ENCODE measurements around the gene DNAJC17. TPM values are rescaled to one million over a fixed set of nuclear protein-coding genes. Genes with fewer than 3 reads are reported as not detected.

The DNAJC17 gene, protein sequence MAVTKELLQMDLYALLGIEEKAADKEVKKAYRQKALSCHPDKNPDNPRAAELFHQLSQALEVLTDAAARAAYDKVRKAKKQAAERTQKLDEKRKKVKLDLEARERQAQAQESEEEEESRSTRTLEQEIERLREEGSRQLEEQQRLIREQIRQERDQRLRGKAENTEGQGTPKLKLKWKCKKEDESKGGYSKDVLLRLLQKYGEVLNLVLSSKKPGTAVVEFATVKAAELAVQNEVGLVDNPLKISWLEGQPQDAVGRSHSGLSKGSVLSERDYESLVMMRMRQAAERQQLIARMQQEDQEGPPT
- total RNA-seq (17.9 TPM), polyA plus RNA-seq (45.6 TPM)

DNA sequence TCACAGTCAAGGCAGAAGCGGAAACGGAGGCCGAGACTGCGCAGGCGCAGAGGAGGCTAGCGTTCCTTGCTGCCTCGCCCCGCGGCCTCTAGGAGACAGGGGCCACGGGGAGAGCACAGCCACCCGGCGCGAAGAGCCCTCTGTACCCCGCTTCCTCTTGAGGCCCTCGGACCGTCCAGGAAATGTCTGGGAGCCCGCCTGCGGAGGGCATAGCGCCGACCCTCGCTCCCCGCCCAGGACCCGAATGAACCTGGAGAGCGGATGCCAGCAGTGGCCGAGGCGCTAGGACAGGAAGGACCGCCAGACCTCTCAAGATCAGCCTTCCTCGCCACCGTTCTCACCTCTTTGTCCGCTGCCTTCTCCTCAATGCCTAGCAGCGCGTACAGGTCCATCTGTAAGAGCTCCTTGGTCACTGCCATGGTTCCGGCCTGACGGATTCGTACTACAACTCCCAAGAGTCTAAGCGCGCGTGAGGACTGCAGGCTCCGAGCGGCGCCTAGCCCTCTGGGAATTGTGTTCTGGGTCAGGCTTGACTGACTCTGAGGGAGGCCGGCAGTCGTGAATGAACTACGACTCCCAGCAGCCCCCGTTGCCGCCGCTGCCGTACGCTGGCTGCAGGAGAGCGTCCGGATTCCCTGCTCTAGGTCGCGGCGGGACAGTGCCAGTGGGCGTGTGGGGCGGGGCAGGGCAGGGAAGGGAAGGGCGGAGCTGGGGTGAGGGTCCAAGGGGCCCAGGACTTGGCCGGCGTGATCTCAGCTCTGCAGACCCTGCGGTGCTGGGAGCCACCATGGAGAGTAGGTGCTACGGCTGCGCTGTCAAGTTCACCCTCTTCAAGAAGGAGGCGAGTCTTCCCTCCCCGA lies at the start of gene DNAJC17, which contains the start of gene ZFYVE19:
DNAJC17 (minus strand) TSS at position 446 of the 860 bp plus-strand sequence; CDS start at position 419, 27 bp downstream.
ZFYVE19 (plus strand) TSS at position 62 of the 860 bp plus-strand sequence; CDS start at position 563, 501 bp downstream.
- DNase-seq (ENCODE audit: extremely low spot score), result peak; percentile 93
- under 1% methylated on average over 64 of the region's 64 CpGs for WGBS

DNA sequence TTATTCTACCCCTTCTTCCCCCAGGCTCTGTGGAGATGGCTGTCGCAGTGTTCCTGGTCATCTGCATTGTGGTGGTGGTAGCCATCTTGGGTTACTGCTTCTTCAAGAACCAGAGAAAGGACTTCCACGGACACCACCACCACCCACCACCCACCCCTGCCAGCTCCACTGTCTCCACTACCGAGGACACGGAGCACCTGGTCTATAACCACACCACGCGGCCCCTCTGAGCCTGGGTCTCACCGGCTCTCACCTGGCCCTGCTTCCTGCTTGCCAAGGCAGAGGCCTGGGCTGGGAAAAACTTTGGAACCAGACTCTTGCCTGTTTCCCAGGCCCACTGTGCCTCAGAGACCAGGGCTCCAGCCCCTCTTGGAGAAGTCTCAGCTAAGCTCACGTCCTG lies 49.5 kb upstream of the DNAJC17 start:
- WGBS, result 68% methylated on average over 8 of the region's 8 CpGs
- DNase-seq (ENCODE audit: extremely low spot score), result no peak
- H3K4me3 ChIP-seq (ENCODE audit: low read depth, low read length), result no peak overlapping the region
- no peaks in the 10 kb centered on the region for H3K36me3 ChIP-seq (ENCODE audit: insufficient read depth)
- no peaks in the 10 kb centered on the region for H3K4me1 ChIP-seq (ENCODE audit: insufficient read depth)
- H3K27ac ChIP-seq (ENCODE audit: low read depth), result no peak overlapping the region

More for the DNA sequence above, at the start of gene DNAJC17, which contains the start of gene ZFYVE19:
- peak within 1 kb of the TSS; percentile 82 for H3K27ac ChIP-seq (ENCODE audit: low read depth)
- H3K36me3 ChIP-seq (ENCODE audit: insufficient read depth), result no peaks in the 10 kb centered on the region
- H3K4me3 ChIP-seq (ENCODE audit: low read depth, low read length), result peak within 1 kb of the TSS; percentile 64
- H3K4me1 ChIP-seq (ENCODE audit: insufficient read depth), result no peaks in the 10 kb centered on the region

DNA sequence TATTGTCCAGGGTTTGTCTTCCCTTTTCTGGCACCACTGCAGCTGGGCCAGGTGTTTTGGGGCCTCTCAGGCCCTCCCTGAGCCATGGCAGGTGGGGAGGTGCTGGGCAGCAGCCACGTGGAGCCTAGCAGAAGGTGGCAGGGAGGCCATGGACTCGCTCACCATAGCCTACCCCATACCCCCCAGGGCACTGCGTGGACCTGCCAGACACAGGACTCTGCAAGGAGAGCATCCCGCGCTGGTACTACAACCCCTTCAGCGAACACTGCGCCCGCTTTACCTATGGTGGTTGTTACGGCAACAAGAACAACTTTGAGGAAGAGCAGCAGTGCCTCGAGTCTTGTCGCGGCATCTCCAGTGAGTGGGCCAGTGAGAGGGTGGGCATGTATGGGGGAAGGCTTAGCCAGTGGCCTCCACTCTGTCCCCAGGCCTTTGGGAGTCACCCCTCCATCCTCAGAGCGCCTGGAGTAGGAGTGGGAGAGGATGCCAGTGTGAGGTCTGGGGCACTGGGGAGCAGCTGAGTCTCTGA lies 48.5 kb upstream of the DNAJC17 start:
- Histone ChIP-seq H3K4me3 (ENCODE audit: low read depth, low read length) (no peak overlapping the region), H3K4me1 (ENCODE audit: insufficient read depth) (no peaks in the 10 kb centered on the region), H3K27ac (ENCODE audit: low read depth) (no peak overlapping the region), H3K36me3 (ENCODE audit: insufficient read depth) (no peaks in the 10 kb centered on the region)
- no peak for DNase-seq (ENCODE audit: extremely low spot score)
- 85% methylated on average over 13 of the region's 13 CpGs for WGBS

DNA sequence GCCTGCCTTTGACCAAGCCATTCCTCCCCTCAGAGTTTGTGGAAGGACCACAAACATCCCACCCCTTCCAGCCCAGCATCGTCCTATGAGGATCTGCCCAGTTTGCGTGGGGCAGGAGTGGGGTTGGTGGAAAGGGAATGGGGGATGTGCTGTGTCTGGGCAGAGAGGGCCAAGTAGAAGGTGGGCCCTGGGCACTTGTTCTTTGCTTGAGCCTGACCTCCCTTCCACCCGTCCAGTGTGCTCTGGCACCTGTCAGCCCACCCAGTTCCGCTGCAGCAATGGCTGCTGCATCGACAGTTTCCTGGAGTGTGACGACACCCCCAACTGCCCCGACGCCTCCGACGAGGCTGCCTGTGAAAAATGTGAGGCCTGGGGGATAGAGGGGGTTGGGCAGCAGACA lies 46.9 kb upstream of the DNAJC17 start:
- no peak overlapping the region for H3K4me3 ChIP-seq (ENCODE audit: low read depth, low read length)
- 58% methylated on average over 10 of the region's 10 CpGs for WGBS
- H3K4me1 ChIP-seq (ENCODE audit: insufficient read depth), result no peaks in the 10 kb centered on the region
- no peak for DNase-seq (ENCODE audit: extremely low spot score)
- H3K36me3 ChIP-seq (ENCODE audit: insufficient read depth), result no peaks in the 10 kb centered on the region
- no peak overlapping the region for H3K27ac ChIP-seq (ENCODE audit: low read depth)

DNA sequence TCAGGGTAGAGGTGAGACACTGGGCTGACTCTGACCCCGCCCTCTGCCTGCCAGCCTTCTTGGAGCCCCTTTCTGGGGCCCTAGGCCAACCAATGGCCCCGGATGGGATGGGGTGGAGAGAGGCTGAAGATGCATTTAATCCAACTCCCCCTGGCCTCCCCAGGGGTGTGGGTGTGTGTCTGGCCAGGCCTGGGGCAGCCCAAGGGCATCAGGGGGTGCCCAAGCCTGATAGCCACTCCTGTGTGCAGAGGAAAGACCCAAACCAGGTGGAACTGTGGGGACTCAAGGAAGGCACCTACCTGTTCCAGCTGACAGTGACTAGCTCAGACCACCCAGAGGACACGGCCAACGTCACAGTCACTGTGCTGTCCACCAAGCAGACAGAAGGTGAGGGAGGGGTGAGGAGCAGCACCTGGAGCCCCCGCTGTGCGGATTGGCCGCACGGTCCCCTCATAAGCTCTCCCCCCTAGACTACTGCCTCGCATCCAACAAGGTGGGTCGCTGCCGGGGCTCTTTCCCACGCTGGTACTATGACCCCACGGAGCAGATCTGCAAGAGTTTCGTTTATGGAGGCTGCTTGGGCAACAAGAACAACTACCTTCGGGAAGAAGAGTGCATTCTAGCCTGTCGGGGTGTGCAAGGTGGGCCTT lies 46.1 kb upstream of the DNAJC17 start:
- 92% methylated on average over 16 of the region's 16 CpGs for WGBS
- H3K36me3 ChIP-seq (ENCODE audit: insufficient read depth), result no peaks in the 10 kb centered on the region
- DNase-seq (ENCODE audit: extremely low spot score), result no peak
- no peaks in the 10 kb centered on the region for H3K4me1 ChIP-seq (ENCODE audit: insufficient read depth)
- no peak overlapping the region for H3K27ac ChIP-seq (ENCODE audit: low read depth)
- H3K4me3 ChIP-seq (ENCODE audit: low read depth, low read length), result no peak overlapping the region

DNA sequence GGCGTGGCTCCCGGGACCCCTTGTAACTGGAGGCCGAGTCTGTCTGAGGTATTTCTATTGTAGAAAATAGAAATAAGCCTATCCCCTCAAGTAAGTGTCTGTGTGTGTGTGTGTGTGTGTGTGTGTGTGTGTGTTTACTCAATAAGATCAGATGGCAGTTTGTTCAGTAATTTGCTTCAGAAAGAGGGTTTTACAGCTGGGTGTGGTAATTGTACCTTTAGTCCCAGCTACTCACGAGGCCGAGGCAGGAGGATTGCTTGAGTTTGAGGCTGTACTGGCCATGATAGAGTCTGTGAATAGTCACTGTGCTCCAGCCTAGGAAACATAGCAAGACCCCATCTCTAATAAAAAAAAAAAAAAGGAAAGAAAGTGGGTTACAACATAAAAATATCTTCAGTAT lies 45.3 kb upstream of the DNAJC17 start:
- H3K4me1 ChIP-seq (ENCODE audit: insufficient read depth), result no peaks in the 10 kb centered on the region
- 91% methylated on average over 5 of the region's 5 CpGs for WGBS
- no peaks in the 10 kb centered on the region for H3K36me3 ChIP-seq (ENCODE audit: insufficient read depth)
- no peak overlapping the region for H3K4me3 ChIP-seq (ENCODE audit: low read depth, low read length)
- no peak for DNase-seq (ENCODE audit: extremely low spot score)
- no peak overlapping the region for H3K27ac ChIP-seq (ENCODE audit: low read depth)

DNA sequence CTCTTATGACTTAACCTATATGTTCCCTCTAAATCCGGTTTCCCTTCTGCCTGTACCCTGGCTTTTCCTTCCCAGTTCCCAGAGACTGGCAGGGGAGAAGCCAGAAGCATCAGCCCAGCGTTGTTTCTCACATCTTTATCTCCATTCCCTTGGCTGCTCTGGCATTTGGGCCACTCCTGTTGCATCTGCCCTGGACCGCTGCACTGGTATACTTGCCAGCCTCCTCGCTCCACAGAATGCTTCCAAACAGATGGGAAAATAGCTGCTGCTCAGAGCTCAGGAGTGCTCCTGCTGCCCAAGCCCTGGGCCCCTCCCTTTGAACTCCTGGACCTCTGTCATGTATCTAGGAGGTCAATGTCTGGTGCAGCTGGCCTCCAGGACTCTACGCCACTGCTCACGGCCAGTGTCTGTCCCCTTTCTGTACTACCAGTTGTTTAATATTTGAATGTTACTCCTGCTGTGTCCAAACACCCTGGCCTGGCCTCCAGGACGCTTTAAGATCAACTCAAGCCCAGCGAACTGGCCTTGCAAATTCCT lies 43.4 kb upstream of the DNAJC17 start:
- no peak for DNase-seq (ENCODE audit: extremely low spot score)
- 85% methylated on average over 8 of the region's 8 CpGs for WGBS
- Histone ChIP-seq H3K27ac (ENCODE audit: low read depth) (no peak overlapping the region), H3K4me3 (ENCODE audit: low read depth, low read length) (no peak overlapping the region), H3K36me3 (ENCODE audit: insufficient read depth) (no peaks in the 10 kb centered on the region), H3K4me1 (ENCODE audit: insufficient read depth) (no peaks in the 10 kb centered on the region)

DNA sequence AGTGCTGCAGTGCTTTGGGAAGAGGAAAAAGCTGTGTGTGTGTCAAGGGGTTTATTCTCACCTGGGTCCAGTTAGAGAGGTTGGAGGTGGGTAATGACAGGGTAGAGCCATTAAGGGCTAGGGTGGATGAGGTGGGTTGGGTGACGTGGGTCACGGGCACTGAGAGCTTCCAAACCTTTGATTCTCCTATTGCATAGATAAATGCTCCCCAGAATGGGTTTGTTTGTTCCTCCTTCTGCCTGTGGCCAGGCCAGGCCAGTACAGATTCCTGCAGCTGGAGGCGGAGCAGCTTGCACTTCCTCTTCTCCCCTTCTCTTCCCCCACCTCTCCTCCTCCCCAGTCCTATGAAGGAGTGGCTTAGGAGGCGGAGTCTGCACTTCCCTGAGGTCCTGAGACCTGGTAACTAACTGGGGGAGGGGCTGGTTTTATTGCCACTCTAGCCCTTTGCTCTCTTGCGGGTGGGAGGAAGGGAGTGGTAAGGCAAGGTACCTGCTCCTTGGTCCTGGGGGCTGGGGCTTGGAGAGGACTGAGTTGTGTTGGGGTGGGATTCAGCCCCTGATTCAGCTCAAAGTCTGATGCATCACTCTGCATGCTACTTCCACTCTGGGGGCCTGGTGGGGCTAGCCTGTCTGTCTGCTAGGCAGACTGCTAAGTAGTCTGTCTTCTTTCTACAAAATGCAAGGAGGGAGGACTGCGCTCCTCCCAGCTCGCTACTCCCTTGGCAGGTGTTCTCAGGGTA lies 40.1 kb upstream of the DNAJC17 start:
- WGBS, result 75% methylated on average over 7 of the region's 7 CpGs
- H3K4me1 ChIP-seq (ENCODE audit: insufficient read depth), result no peaks in the 10 kb centered on the region

DNA sequence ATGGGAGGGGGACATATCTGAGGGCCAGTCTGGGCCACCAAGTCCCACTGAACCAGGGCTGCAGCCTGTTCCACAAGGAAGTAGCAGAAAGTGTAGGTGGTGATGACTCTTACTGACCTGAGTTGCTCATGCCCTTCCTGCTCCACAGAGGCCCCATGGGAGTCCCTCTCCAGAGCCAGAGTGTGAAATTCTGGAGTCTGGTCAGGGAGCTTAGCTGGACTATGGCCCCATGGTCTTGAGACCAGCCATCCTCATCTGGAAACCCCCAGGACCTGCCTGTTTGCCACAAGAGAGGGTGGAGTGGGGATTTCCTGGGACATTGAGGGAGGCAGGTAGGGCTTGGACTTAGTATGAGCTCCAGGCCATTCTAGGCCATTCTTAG lies 39.6 kb upstream of the DNAJC17 start:
- H3K4me3 ChIP-seq (ENCODE audit: low read depth, low read length), result no peak overlapping the region
- H3K27ac ChIP-seq (ENCODE audit: low read depth), result peak overlapping the region; percentile 60
- DNase-seq (ENCODE audit: extremely low spot score), result no peak
- H3K4me1 ChIP-seq (ENCODE audit: insufficient read depth), result no peaks in the 10 kb centered on the region
- H3K36me3 ChIP-seq (ENCODE audit: insufficient read depth), result no peaks in the 10 kb centered on the region

More for the DNA sequence above, 40.1 kb upstream of the DNAJC17 start:
- Histone ChIP-seq H3K4me3 (ENCODE audit: low read depth, low read length) (no peak overlapping the region), H3K27ac (ENCODE audit: low read depth) (peak overlapping the region; percentile 60), H3K36me3 (ENCODE audit: insufficient read depth) (no peaks in the 10 kb centered on the region)
- DNase-seq (ENCODE audit: extremely low spot score), result peak; percentile 73

DNA sequence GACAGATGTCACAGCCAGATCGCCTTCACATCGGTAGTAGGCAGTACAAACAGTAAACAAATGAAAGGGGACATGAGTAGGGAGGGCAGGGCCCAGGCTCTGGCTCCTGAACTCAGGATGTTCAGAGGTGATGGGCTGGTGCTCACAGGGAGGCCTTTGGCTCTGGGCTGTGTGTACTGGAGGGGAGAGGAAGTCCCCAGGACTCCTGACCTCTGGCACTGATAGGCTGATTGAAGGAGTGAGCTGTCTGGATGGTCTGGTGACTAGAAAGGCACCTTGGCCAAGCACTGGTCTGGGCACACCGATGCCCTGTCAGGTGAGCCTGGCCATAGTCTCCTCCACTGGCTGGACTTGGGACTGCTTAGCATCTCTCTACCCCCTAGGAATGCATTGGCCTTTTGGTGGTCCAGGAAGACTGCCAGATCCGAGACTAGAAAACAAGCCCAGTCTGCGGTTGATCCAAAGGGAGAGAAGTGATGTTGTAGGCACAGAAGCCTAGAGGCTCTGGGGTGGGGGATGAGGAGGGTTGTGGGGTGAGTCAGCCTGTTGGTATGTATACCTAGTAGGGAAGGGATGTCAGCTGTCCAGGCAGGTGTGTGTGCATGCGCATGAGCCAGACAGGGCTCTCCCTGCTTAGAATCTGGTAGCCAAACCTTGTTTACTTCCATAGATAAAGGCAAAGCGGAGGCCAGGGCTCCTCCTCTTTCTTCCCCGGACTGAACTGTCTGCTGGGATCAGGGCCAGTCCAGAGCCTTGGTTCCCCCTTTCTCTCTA lies 38.4 kb upstream of the DNAJC17 start:
- 71% methylated on average over 8 of the region's 8 CpGs for WGBS
- no peaks in the 10 kb centered on the region for H3K4me1 ChIP-seq (ENCODE audit: insufficient read depth)
- no peak overlapping the region for H3K4me3 ChIP-seq (ENCODE audit: low read depth, low read length)
- no peaks in the 10 kb centered on the region for H3K36me3 ChIP-seq (ENCODE audit: insufficient read depth)
- peak; percentile 55 for DNase-seq (ENCODE audit: extremely low spot score)
- H3K27ac ChIP-seq (ENCODE audit: low read depth), result peak overlapping the region; percentile 82

DNA sequence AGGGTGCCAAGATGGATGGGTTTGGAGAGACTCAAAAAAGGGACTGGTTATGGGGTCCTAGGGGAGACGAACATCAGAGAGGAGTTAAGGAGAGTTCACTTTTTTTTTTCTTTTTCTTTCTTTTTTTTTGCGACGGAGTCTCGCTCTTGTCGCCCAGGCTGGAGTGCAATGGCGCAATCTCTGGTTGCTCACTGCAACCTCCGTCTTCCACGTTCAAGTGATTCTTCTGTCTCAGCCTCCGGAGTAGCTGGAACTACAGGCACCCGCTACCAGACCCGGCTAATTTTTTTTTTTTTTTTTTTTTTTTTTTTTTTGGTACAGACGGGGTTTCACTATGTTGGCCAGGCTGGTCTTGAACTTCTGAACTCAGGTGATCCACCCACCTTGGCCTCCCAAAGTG lies 37.8 kb upstream of the DNAJC17 start:
- no peak for DNase-seq (ENCODE audit: extremely low spot score)
- WGBS, result 50% methylated on average over 12 of the region's 12 CpGs
- Histone ChIP-seq H3K36me3 (ENCODE audit: insufficient read depth) (no peaks in the 10 kb centered on the region), H3K4me3 (ENCODE audit: low read depth, low read length) (peak overlapping the region; percentile 54), H3K27ac (ENCODE audit: low read depth) (peak overlapping the region; percentile 82), H3K4me1 (ENCODE audit: insufficient read depth) (no peaks in the 10 kb centered on the region)

DNA sequence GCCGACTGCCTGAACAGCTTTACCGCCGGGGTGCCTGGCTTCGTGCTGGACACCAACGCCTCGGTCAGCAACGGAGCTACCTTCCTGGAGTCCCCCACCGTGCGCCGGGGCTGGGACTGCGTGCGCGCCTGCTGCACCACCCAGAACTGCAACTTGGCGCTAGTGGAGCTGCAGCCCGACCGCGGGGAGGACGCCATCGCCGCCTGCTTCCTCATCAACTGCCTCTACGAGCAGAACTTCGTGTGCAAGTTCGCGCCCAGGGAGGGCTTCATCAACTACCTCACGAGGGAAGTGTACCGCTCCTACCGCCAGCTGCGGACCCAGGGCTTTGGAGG lies 37.4 kb upstream of the DNAJC17 start:
- no peak for DNase-seq (ENCODE audit: extremely low spot score)
- Histone ChIP-seq H3K4me3 (ENCODE audit: low read depth, low read length) (peak overlapping the region; percentile 54), H3K36me3 (ENCODE audit: insufficient read depth) (no peaks in the 10 kb centered on the region), H3K4me1 (ENCODE audit: insufficient read depth) (no peaks in the 10 kb centered on the region), H3K27ac (ENCODE audit: low read depth) (peak overlapping the region; percentile 82)
- 1% methylated on average over 28 of the region's 28 CpGs for WGBS

All from urinary bladder (tissue), 4 donors.